GM19397 (cell line): Measurements from ENCODE around the gene KLHDC7A.
"Not testable (repeated sequence)": the region's sequence is repeated elsewhere in the genome, so short reads cannot be mapped to it uniquely, and the experiment has no call there.

Experiments
- ATAC-seq: cut with Tn5 transposase; IDR thresholded peaks from one replicate; pipeline ENCODE4 v1.9.1; 2021; ENCODE audit warnings: mild to moderate bottlenecking, moderate library complexity; ENCODE audit not compliant: unreplicated experiment

KLHDC7A gene

GRCh38 chr1:18480315-18481189, at the start of gene KLHDC7A:
TSS of gene KLHDC7A (plus strand) at chr1:18480930. CDS start at chr1:18480982, 52 bp downstream.
- no peak for ATAC-seq

GRCh38 chr1:18434041-18434440, 46.7 kb upstream of the KLHDC7A start:
- no peak for ATAC-seq

GRCh38 chr1:18440385-18441226, 40.1 kb upstream of the KLHDC7A start:
- ATAC-seq: no peak

- no peak for ATAC-seq
These were observed 36.9 kb upstream of the KLHDC7A start for GRCh38 chr1:18443587-18444520.

- ATAC-seq: no peak
These were observed 36.2 kb upstream of the KLHDC7A start for GRCh38 chr1:18444563-18444962.

- ATAC-seq: no peak
These were observed 34.0 kb upstream of the KLHDC7A start for GRCh38 chr1:18446751-18447150.

- ATAC-seq: no peak
These were observed 33.1 kb upstream of the KLHDC7A start for GRCh38 chr1:18447509-18448220.

- ATAC-seq: no peak
These were observed 31.8 kb upstream of the KLHDC7A start for GRCh38 chr1:18448889-18449288.

- ATAC-seq: no peak
These were observed 28.2 kb upstream of the KLHDC7A start for GRCh38 chr1:18452550-18452949.

- ATAC-seq: no peak
These were observed 22.3 kb upstream of the KLHDC7A start for GRCh38 chr1:18458133-18459092.

- ATAC-seq: no peak
These were observed 19.1 kb upstream of the KLHDC7A start for GRCh38 chr1:18461656-18462055.

GRCh38 chr1:18462517-18462916, 18.2 kb upstream of the KLHDC7A start:
- not testable (repeated sequence) for ATAC-seq

- no peak for ATAC-seq
These were observed 17.7 kb upstream of the KLHDC7A start for GRCh38 chr1:18463063-18463462.

- ATAC-seq: no peak
These were observed 16.6 kb upstream of the KLHDC7A start for GRCh38 chr1:18463984-18464664.

- ATAC-seq: no peak
These were observed 16.1 kb upstream of the KLHDC7A start for GRCh38 chr1:18464665-18465050.

- no peak for ATAC-seq
These were observed 14.1 kb upstream of the KLHDC7A start for GRCh38 chr1:18466676-18467075.

GRCh38 chr1:18468570-18468969, 12.2 kb upstream of the KLHDC7A start:
- ATAC-seq: no peak

GRCh38 chr1:18469514-18469913, 11.2 kb upstream of the KLHDC7A start:
- ATAC-seq: no peak
